Gastroesophageal sphincter (tissue), 4 donors: Measurements from ENCODE around the gene ELN. TPM values are rescaled to one million over a fixed set of nuclear protein-coding genes. Genes with fewer than 3 reads are reported as not detected.

ENCODE experiments used
- ATAC-seq: fragments of 150-250 bp; one replicate; pipeline ENCODE4 v1.9.1; 2016; ENCODE audit warnings: mild to moderate bottlenecking, moderate library complexity
- H3K27ac ChIP-seq, 4 donors: fragments of 200-600 bp; sonication (generic) in 3 of 4; 1 replicate in 3 of 4; 2 replicates in 1 of 4; pipeline ENCODE4 v1.5.1; 2016 to 2019
- H3K27me3 ChIP-seq: fragments of 200-600 bp; sonication (generic); one replicate; pipeline ENCODE4 v1.5.1; 2019
- H3K36me3 ChIP-seq, 2 donors: fragments of 200-600 bp; sonication (generic); one replicate each; pipeline ENCODE4 v1.5.1; 2019; ENCODE audit warnings: control low read depth in 1 of 2
- H3K4me1 ChIP-seq, 3 donors: fragments of 200-600 bp; sonication (generic); 1 replicate in 2 of 3; 2 replicates in 1 of 3; pipeline ENCODE4 v1.5.1; 2016 to 2019; ENCODE audit warnings: control low read depth in 2 of 3
- H3K4me3 ChIP-seq, 2 donors: fragments of 200-600 bp; sonication (generic); one replicate each; pipeline ENCODE4 v1.5.1; 2019; ENCODE audit warnings: mild to moderate bottlenecking in 1 of 2, moderate library complexity in 1 of 2
- H3K9me3 ChIP-seq, 3 donors: fragments of 200-600 bp; sonication (generic); one replicate each; pipeline ENCODE4 v1.5.1; 2017 to 2019; ENCODE audit warnings: control low read depth in 2 of 3
- EP300 ChIP-seq: sonication (generic); formaldehyde crosslinking; IDR thresholded peaks from one replicate; pipeline ENCODE4 v1.6.1; 2017; ENCODE audit warnings: antibody characterized with exemption, mild to moderate bottlenecking
- POLR2A ChIP-seq, 2 donors: fragments of 450-650 bp; IDR thresholded peaks; one replicate each; pipeline ENCODE4 v1.6.1; 2017; ENCODE audit warnings: antibody characterized with exemption in 2 of 2, mild to moderate bottlenecking in 2 of 2, moderate library complexity in 1 of 2
- POLR2AphosphoS5 ChIP-seq: sonication (generic); formaldehyde crosslinking; IDR thresholded peaks from one replicate; pipeline ENCODE4 v1.6.1; 2017; ENCODE audit warnings: antibody characterized with exemption
- WGBS, 2 donors: methylation state at CpG; one replicate each; pipeline ENCODE4 v1.1.5; 2018; ENCODE audit warnings: low coverage in 1 of 2; 5-methylcytosine and 5-hydroxymethylcytosine counted together
- total RNA-seq, 4 donors: library from RNA; depleted of rRNA; stranded (reverse); fragments of >200 nt; gene quantifications; one replicate each; pipeline ENCODE4 v1.1.0, GENCODE V29; 2016
- TF ChIP-seq, protein P1 (sequence below), 4 experiments: fragments of 200-600 bp in 2 of 4; fragments of 450-650 bp in 2 of 4; sonication (generic) in 1 of 4; IDR thresholded peaks; one replicate each; pipeline ENCODE4 v1.5.1; 2017 to 2019; ENCODE audit warnings: antibody characterized with exemption in 4 of 4, mild to moderate bottlenecking in 2 of 4, moderate library complexity in 2 of 4

Gene ELN
- total RNA-seq, 4 donors from 2014 or later: 316 to 703 (median 441) TPM

GRCh38 chr7:74064696-74065095 is 36.7 kb downstream of the ELN start:
- no peak for ATAC-seq
- Histone ChIP-seq H3K4me1 (peaks cover 0 to 31% (median 4%) of the 10 kb centered on the region in 3 donors), H3K27ac (no peak overlapping the region), H3K36me3 (peaks cover 0 to 88% of the 10 kb centered on the region in 2 donors), H3K4me3 (no peak overlapping the region), H3K9me3 (no peaks in the 10 kb centered on the region), H3K27me3 (no peaks in the 10 kb centered on the region)
- TF ChIP-seq EP300 (no peak), POLR2AphosphoS5 (no peak), POLR2A (IDR thresholded peaks at IDR 0.05) (no peak)
- TF ChIP-seq, protein P1, sequence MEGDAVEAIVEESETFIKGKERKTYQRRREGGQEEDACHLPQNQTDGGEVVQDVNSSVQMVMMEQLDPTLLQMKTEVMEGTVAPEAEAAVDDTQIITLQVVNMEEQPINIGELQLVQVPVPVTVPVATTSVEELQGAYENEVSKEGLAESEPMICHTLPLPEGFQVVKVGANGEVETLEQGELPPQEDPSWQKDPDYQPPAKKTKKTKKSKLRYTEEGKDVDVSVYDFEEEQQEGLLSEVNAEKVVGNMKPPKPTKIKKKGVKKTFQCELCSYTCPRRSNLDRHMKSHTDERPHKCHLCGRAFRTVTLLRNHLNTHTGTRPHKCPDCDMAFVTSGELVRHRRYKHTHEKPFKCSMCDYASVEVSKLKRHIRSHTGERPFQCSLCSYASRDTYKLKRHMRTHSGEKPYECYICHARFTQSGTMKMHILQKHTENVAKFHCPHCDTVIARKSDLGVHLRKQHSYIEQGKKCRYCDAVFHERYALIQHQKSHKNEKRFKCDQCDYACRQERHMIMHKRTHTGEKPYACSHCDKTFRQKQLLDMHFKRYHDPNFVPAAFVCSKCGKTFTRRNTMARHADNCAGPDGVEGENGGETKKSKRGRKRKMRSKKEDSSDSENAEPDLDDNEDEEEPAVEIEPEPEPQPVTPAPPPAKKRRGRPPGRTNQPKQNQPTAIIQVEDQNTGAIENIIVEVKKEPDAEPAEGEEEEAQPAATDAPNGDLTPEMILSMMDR (IDR thresholded peaks at IDR 0.05): no peak
- 79 to 86% methylated on average over 1 to 2 of the region's 4 CpGs for WGBS, 2 donors

GRCh38 chr7:74066626-74067025 is 38.7 kb downstream of the ELN start:
- Histone ChIP-seq H3K9me3 (no peaks in the 10 kb centered on the region), H3K27me3 (no peaks in the 10 kb centered on the region), H3K4me1 (peaks cover 0 to 12% (median 4%) of the 10 kb centered on the region in 3 donors), H3K36me3 (peaks cover 0 to 70% of the 10 kb centered on the region in 2 donors), H3K27ac (no peak overlapping the region), H3K4me3 (no peak overlapping the region)
- ATAC-seq: no peak
- TF ChIP-seq POLR2A (IDR thresholded peaks at IDR 0.05) (no peak), POLR2AphosphoS5 (peak; percentile 16)
- 100% methylated on average over 2 of the region's 3 CpGs; no CpG with 5 or more reads in 1 of the 2 donors for WGBS, 2 donors

- WGBS, 2 donors: 73% methylated on average over 2 of the region's 20 CpGs; no CpG with 5 or more reads in 1 of the 2 donors
- TF ChIP-seq POLR2A (IDR thresholded peaks at IDR 0.05) (no peak), POLR2AphosphoS5 (no peak), EP300 (no peak)
- TF ChIP-seq, protein P1 (IDR thresholded peaks at IDR 0.05): no peak
- H3K4me3 ChIP-seq: no peak overlapping the region
- no peak for ATAC-seq
- H3K27ac ChIP-seq: peak overlapping the region in 2 of 4 donors; percentile 28 to 54
- no peaks in the 10 kb centered on the region for H3K9me3 ChIP-seq
- H3K27me3 ChIP-seq: no peaks in the 10 kb centered on the region
- H3K4me1 ChIP-seq: no peaks in the 10 kb centered on the region
- H3K36me3 ChIP-seq: peaks cover 0 to 55% of the 10 kb centered on the region in 2 donors
These were observed 40.6 kb downstream of the ELN start for GRCh38 chr7:74068378-74069085.

DNA sequence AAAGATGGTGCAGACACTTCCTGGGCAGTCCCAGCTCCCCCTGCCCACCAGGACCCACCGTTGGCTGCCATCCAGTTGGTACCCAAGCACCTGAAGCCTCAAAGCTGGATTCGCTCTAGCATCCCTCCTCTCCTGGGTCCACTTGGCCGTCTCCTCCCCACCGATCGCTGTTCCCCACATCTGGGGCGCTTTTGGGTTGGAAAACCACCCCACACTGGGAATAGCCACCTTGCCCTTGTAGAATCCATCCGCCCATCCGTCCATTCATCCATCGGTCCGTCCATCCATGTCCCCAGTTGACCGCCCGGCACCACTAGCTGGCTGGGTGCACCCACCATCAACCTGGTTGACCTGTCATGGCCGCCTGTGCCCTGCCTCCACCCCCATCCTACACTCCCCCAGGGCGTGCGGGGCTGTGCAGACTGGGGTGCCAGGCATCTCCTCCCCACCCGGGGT is 41.1 kb downstream of the ELN start:
- ATAC-seq: peak; percentile 3
- Histone ChIP-seq H3K4me1 (no peaks in the 10 kb centered on the region), H3K27ac (no peak overlapping the region), H3K27me3 (no peaks in the 10 kb centered on the region), H3K36me3 (peaks cover 0 to 49% of the 10 kb centered on the region in 2 donors), H3K4me3 (no peak overlapping the region), H3K9me3 (no peaks in the 10 kb centered on the region)
- 79 to 93% methylated on average over 3 to 10 of the region's 16 CpGs for WGBS, 2 donors
- TF ChIP-seq POLR2AphosphoS5 (peak; percentile 11), EP300 (no peak), POLR2A (IDR thresholded peaks at IDR 0.05) (no peak)
- TF ChIP-seq, protein P1 (IDR thresholded peaks at IDR 0.05): no peak

GRCh38 chr7:74069790-74070618 is 42.0 kb downstream of the ELN start:
- 66 to 71% methylated on average over 11 of the region's 11 CpGs for WGBS, 2 donors
- peak; percentile 4 for ATAC-seq
- Histone ChIP-seq H3K4me3 (no peak overlapping the region), H3K27me3 (no peaks in the 10 kb centered on the region), H3K27ac (peak overlapping the region in 1 of 4 donors; percentile 26), H3K4me1 (no peaks in the 10 kb centered on the region), H3K36me3 (peaks cover 0 to 40% of the 10 kb centered on the region in 2 donors), H3K9me3 (no peaks in the 10 kb centered on the region)
- TF ChIP-seq POLR2AphosphoS5: peak; percentile 9
- TF ChIP-seq EP300: no peak
